Spleen (tissue), 7 donors: ENCODE results near the gene GRIP1.

Experiments used
- POLR2A ChIP-seq, 3 donors: fragments of 450-650 bp; IDR thresholded peaks; one replicate each; pipeline ENCODE4 v1.5.1; 2017; ENCODE audit warnings: antibody characterized with exemption in 3 of 3, mild to moderate bottlenecking in 1 of 3
- TF ChIP-seq, protein P1 (sequence below), 11 experiments: fragments of 200-600 bp in 7 of 11; fragments of 450-650 bp in 4 of 11; sonication (generic) in 4 of 11; IDR thresholded peaks in 8 of 11; conservative IDR thresholded peaks in 3 of 11; 1 replicate in 7 of 11; 2 replicates in 4 of 11; pipeline versions ENCODE4 v1.4.0 to v1.8.0; 2016 to 2021; ENCODE audit warnings: antibody characterized with exemption in 11 of 11, inconsistent platforms in 4 of 11, mild to moderate bottlenecking in 1 of 11
- donor health status: DM: no; HTN: no; CAD: no; lungs with moderate emphysema.
- donor health status: DM: no; HTN: no; CAD: no.
- donor health status: DM: no; HTN: no; CAD: no.

DNA sequence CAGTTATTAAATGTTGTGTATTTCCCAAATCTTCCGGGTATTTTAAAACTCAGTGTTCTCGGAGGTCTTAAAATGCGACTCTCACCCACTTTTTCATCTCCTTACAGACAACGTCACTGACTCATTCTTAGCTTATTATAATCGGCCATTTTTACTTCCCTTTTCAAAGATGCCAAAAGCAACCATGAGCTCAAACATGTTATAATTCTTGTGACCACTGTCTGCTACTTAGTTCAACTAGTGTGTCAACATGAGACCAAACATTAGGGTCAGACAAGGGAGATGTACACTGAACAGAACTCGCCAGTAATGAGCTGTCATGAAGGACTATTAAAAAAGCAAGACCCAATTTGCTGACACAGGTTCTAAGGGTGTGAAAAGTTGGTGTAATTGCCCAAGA is 4.2 kb upstream of the GRIP1 start:
- TF ChIP-seq, protein P1, sequence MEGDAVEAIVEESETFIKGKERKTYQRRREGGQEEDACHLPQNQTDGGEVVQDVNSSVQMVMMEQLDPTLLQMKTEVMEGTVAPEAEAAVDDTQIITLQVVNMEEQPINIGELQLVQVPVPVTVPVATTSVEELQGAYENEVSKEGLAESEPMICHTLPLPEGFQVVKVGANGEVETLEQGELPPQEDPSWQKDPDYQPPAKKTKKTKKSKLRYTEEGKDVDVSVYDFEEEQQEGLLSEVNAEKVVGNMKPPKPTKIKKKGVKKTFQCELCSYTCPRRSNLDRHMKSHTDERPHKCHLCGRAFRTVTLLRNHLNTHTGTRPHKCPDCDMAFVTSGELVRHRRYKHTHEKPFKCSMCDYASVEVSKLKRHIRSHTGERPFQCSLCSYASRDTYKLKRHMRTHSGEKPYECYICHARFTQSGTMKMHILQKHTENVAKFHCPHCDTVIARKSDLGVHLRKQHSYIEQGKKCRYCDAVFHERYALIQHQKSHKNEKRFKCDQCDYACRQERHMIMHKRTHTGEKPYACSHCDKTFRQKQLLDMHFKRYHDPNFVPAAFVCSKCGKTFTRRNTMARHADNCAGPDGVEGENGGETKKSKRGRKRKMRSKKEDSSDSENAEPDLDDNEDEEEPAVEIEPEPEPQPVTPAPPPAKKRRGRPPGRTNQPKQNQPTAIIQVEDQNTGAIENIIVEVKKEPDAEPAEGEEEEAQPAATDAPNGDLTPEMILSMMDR (IDR thresholded peaks at IDR 0.05 in 8 of 11, conservative IDR thresholded peaks at IDR 0.05 in 3 of 11) = no peak
- TF ChIP-seq POLR2A (IDR thresholded peaks at IDR 0.05) = no peak
